K562 (cell line): ENCODE results near the gene TMEM108. TPM values are rescaled to one million over a fixed set of nuclear protein-coding genes. Genes with fewer than 3 reads are reported as not detected.

Experiments used
- ATAC-seq: fragments of 200-7000 bp; cut with Tn5 transposase; 3 replicates; pipeline ENCODE4 v1.9.1; 2020; ENCODE audit warnings: moderate library complexity
- BruUV-seq: library from RNA; stranded (reverse); fragments of 400-500 nt; replicated peaks from 2 replicates; lab custom pipeline; 2021; lab: Mats Ljungman, UMichigan
- CTCF ChIA-PET: fragments of 300-600 bp; formaldehyde crosslinking; extraction: SDS; loops from one replicate; lab custom pipeline; 2021; ENCODE audit warnings: low intra/inter-chr PET ratio; lab: Yijun Ruan, JAX
- POLR2A ChIA-PET: fragments of 300-600, 350-650 bp; sonication (Branson Sonifier 250); formaldehyde crosslinking; extraction: SDS; loops from one replicate; lab custom pipeline; 2021; ENCODE audit warnings: antibody characterized with exemption, inconsistent platforms; lab: Yijun Ruan, JAX
- DNase-seq, 4 experiments: peaks; one replicate each; pipeline versions ENCODE4 v3.0.0 to v3.0.0-alpha.2; 2011 to 2018; ENCODE audit warnings: low spot score in 3 of 4, mixed read lengths in 3 of 4; ENCODE audit errors: extremely low read depth in 1 of 4
- FAIRE-seq: peaks from 2 replicates; lab custom pipeline; 2011; peaks lifted over from hg19 to GRCh38; lab: Jason Lieb, UNC
- H2AFZ ChIP-seq: 2 replicates; pipeline ENCODE4 v1.6.0; 2011; ENCODE audit warnings: low read depth, low read length, control low read depth, inconsistent platforms
- H3K27ac ChIP-seq: fragments of 200-600 bp; 3 replicates; pipeline ENCODE4 v1.8.0; 2011; ENCODE audit warnings: low read depth, mild to moderate bottlenecking, control low read depth, inconsistent platforms, low read length, moderate library complexity, mixed read lengths; ENCODE audit errors: extremely low read depth
- H3K27me3 ChIP-seq, 2 experiments: fragments of 300-600 bp in 1 of 2; 2 replicates in 1 of 2; 3 replicates in 1 of 2; pipeline versions ENCODE4 v1.6.0 to v1.8.0; 2011; ENCODE audit warnings: inconsistent platforms in 2 of 2, low read length in 2 of 2, mild to moderate bottlenecking in 1 of 2, mixed read lengths in 1 of 2, moderate library complexity in 1 of 2; ENCODE audit not compliant: control insufficient read depth in 2 of 2, insufficient read depth in 2 of 2
- H3K36me3 ChIP-seq: fragments of 300-600 bp; 3 replicates; pipeline ENCODE4 v1.8.0; 2011; ENCODE audit warnings: mild to moderate bottlenecking, low read length, inconsistent platforms; ENCODE audit not compliant: control insufficient read depth, insufficient read depth
- H3K4me1 ChIP-seq, 2 experiments: fragments of 200-600 bp in 1 of 2; replicated peaks in 1 of 2; 2 replicates in 1 of 2; 3 replicates in 1 of 2; pipeline versions ENCODE4 v1.5.1 to v1.8.0; 2011; ENCODE audit warnings: inconsistent platforms in 2 of 2, low read length in 2 of 2, mild to moderate bottlenecking in 1 of 2, mixed read lengths in 1 of 2, moderate library complexity in 1 of 2; ENCODE audit not compliant: control insufficient read depth in 2 of 2, insufficient read depth in 2 of 2
- H3K4me2 ChIP-seq: 2 replicates; pipeline ENCODE4 v1.6.1; 2011; ENCODE audit warnings: low read length, control low read depth, inconsistent platforms, mixed read lengths; ENCODE audit not compliant: insufficient read depth
- H3K4me3 ChIP-seq: fragments of 200-600 bp; sonication (generic), shearing (Covaris generic); 2 replicates; pipeline ENCODE4 v1.5.1; 2016; ENCODE audit warnings: control low read depth, inconsistent platforms
- H3K79me2 ChIP-seq: fragments of 200-600 bp; 3 replicates; pipeline ENCODE4 v1.8.0; 2011; ENCODE audit warnings: low read length, inconsistent platforms; ENCODE audit not compliant: control insufficient read depth, insufficient read depth
- H3K9ac ChIP-seq, 2 experiments: 2 replicates each; pipeline versions ENCODE4 v1.6.0 to v1.6.1; 2011; ENCODE audit warnings: low read depth in 2 of 2, low read length in 2 of 2, control low read depth in 1 of 2, inconsistent platforms in 1 of 2, mild to moderate bottlenecking in 1 of 2, mixed read lengths in 1 of 2; ENCODE audit not compliant: insufficient read depth in 1 of 2
- H3K9me1 ChIP-seq: one replicate; pipeline ENCODE4 v1.6.0; 2011; ENCODE audit warnings: inconsistent platforms, mild to moderate bottlenecking, low read length, moderate library complexity; ENCODE audit not compliant: control insufficient read depth, insufficient read depth
- H3K9me3 ChIP-seq: replicated peaks from 2 replicates; pipeline ENCODE4 v1.5.1; 2011; ENCODE audit warnings: low read depth, low read length, inconsistent platforms; ENCODE audit not compliant: control insufficient read depth, insufficient read depth
- H4K20me1 ChIP-seq: replicated peaks from 2 replicates; pipeline ENCODE4 v1.6.1; 2011; ENCODE audit warnings: low read length, inconsistent platforms, mixed read lengths; ENCODE audit not compliant: control insufficient read depth, insufficient read depth
- CAMTA2 ChIP-seq: fragments of 250-450 bp; sonication (Bioruptor Pico); conservative IDR thresholded peaks from 2 replicates; pipeline ENCODE4 v1.5.1; 2022
- E2F5 ChIP-seq: sonication (generic); formaldehyde crosslinking; IDR thresholded peaks from 2 replicates; pipeline ENCODE4 v1.8.0; 2022; ENCODE audit warnings: mild to moderate bottlenecking, missing genetic modification reagents
- ETV5 ChIP-seq: sonication (generic); formaldehyde crosslinking; IDR thresholded peaks from 2 replicates; pipeline ENCODE4 v1.4.0; 2020; ENCODE audit warnings: low read depth, mild to moderate bottlenecking, missing genetic modification reagents
- FOXK1 ChIP-seq: sonication (generic); formaldehyde crosslinking; IDR thresholded peaks from 2 replicates; pipeline ENCODE4 v1.8.0; 2022; ENCODE audit warnings: missing genetic modification reagents, mild to moderate bottlenecking, borderline replicate concordance
- GATA2 ChIP-seq: sonication (generic); formaldehyde crosslinking; IDR thresholded peaks from 2 replicates; pipeline ENCODE4 v1.4.0; 2020; ENCODE audit warnings: mild to moderate bottlenecking, missing genetic modification reagents
- HDAC1 ChIP-seq, 2 experiments: fragments of 450-650 bp; IDR thresholded peaks; 2 replicates each; pipeline ENCODE4 v1.6.1; 2016 to 2017; ENCODE audit warnings: inconsistent platforms in 1 of 2, mild to moderate bottlenecking in 1 of 2, moderate library complexity in 1 of 2
- HSF4 ChIP-seq: fragments of 250-450 bp; sonication (Bioruptor Pico); IDR thresholded peaks from 2 replicates; pipeline ENCODE4 v2.1.2; 2022; ENCODE audit warnings: mild to moderate bottlenecking, moderate library complexity, borderline replicate concordance
- MXI1 ChIP-seq: IDR thresholded peaks from 2 replicates; pipeline ENCODE4 v1.6.1; 2011; ENCODE audit warnings: low read depth, mild to moderate bottlenecking, improper control_type of control experiment, low read length
- NCOA2 ChIP-seq, 2 experiments: fragments of 450-650 bp; IDR thresholded peaks; 2 replicates each; pipeline ENCODE4 v1.6.1; 2018; ENCODE audit warnings: mild to moderate bottlenecking in 2 of 2, moderate library complexity in 1 of 2; ENCODE audit not compliant: partially characterized antibody in 2 of 2
- RBM14 ChIP-seq: fragments of 200-400 bp; formaldehyde crosslinking; IDR thresholded peaks from 2 replicates; pipeline ENCODE4 v1.6.1; 2018; ENCODE audit warnings: low read depth, mild to moderate bottlenecking, low read length, moderate library complexity, borderline replicate concordance; ENCODE audit not compliant: insufficient read depth
- TGIF2 ChIP-seq: sonication (generic); formaldehyde crosslinking; IDR thresholded peaks from 2 replicates; pipeline ENCODE4 v1.8.1; 2022; ENCODE audit warnings: mild to moderate bottlenecking, missing genetic modification reagents, moderate library complexity
- UBTF ChIP-seq, 2 experiments: IDR thresholded peaks; 2 replicates each; pipeline ENCODE4 v1.6.1; 2012; ENCODE audit warnings: improper control_type of control experiment in 2 of 2, low read depth in 2 of 2, low read length in 2 of 2, borderline replicate concordance in 1 of 2
- ZNF583 ChIP-seq: fragments of 250-450 bp; sonication (Bioruptor Pico); IDR thresholded peaks from 2 replicates; pipeline ENCODE4 v1.4.0; 2020
- WGBS: fragments of 100-300 bp; shearing (Covaris generic); methylation state at CpG from one replicate; pipeline ENCODE4 v1.1.6; 2016; ENCODE audit warnings: low coverage, mixed read lengths; ENCODE audit not compliant: insufficient coverage; ENCODE audit errors: missing lambda C conversion rate; 5-methylcytosine and 5-hydroxymethylcytosine counted together
- in situ Hi-C: fragments of 300-500 bp; cut with MboI; formaldehyde crosslinking; loops from 4 replicates; pipeline ENCODE4 v1.15.0; 2018; ENCODE audit warnings: inconsistent platforms, mixed read lengths
- intact Hi-C: fragments of 100-400 bp; cut with micrococcal nuclease; formaldehyde crosslinking; loops from 2 replicates; pipeline ENCODE4 v1.14.2; 2022
- polyA plus RNA-seq, 8 experiments: library from polyadenylated mRNA; depleted of rRNA in 4 of 8; stranded (reverse) in 5 of 8; unstranded in 3 of 8; fragments of >200 nt; fragmentation: Nextera tagmentation in 2 of 8; fragmentation: Illumina TruSeq in 1 of 8; extraction: Ambion mirVana in 2 of 8; extraction: Trizol in 1 of 8; gene quantifications; 2 replicates each; pipeline versions ENCODE4 v1.2.1 to v1.2.3, GENCODE V29; 2011 to 2014; ENCODE audit warnings: inconsistent platforms in 1 of 8, missing spikeins in 1 of 8
- total RNA-seq, 7 experiments: library from RNA; depleted of rRNA in 6 of 7; stranded (reverse); fragments of >200 nt in 6 of 7; fragmentation: Illumina TruSeq in 2 of 7; extraction: Trizol in 2 of 7; gene quantifications; 2 replicates each; pipeline versions ENCODE4 v1.2.1 to v1.2.3, GENCODE V29; 2011 to 2021; ENCODE audit warnings: low replicate concordance in 1 of 7
- TF ChIP-seq, protein P1 (sequence below): fragments of 450-650 bp; IDR thresholded peaks from 2 replicates; pipeline ENCODE4 v1.6.1; 2016; ENCODE audit warnings: borderline replicate concordance

The TMEM108 gene
- total and polyA plus RNA-seq, 9 of the 15 experiments (the other 6 are each of a cell fraction or from before 2014, with no cell fraction given) = 0.65 to 11.1 (median 3.4) TPM

DNA sequence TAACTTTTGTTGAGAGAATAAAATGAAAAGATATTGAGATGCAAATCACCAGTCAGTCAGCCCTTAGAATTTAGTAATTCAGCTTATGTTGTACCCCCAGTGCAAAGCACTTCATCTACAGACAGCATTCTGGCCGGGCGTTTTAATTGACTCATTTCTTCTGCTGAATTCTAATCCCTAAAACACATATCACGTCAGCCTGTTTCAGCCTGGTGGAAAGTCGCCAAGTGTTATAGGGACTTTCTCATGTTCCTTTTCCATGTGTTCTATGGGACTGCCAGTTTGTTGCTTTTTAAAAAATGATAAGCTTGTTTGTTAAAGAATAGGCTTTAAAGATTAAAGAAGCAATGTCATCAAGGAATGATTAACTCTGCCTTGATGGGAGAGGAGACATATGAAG is 192.0 kb downstream of the TMEM108 start:
- 49% methylated on average over 4 of the region's 4 CpGs for WGBS
- in situ Hi-C loops = no loop called here
- no peaks in the 10 kb centered on the region for H3K9me1 ChIP-seq
- no peak for TF ChIP-seq HDAC1 (IDR thresholded peaks at IDR 0.05)
- no peak for TF ChIP-seq GATA2 (CRISPR knock-in tag)
- TF ChIP-seq UBTF (IDR thresholded peaks at IDR 0.05; ENCODE audit: borderline replicate concordance in 1 of 2, low read depth in 2 of 2, low read length in 2 of 2) = no peak
- TF ChIP-seq FOXK1 (CRISPR knock-in tag) = no peak
- no peak for TF ChIP-seq E2F5
- no peak for TF ChIP-seq HSF4 (CRISPR knock-in tag)
- no peak for TF ChIP-seq ETV5
- TF ChIP-seq MXI1 = no peak
- TF ChIP-seq RBM14 = no peak
- TF ChIP-seq ZNF583 (CRISPR knock-in tag) = no peak
- no peak for TF ChIP-seq TGIF2
- TF ChIP-seq CAMTA2 (CRISPR knock-in tag) = no peak
- no peak for TF ChIP-seq NCOA2 (IDR thresholded peaks at IDR 0.05; ENCODE audit: partially characterized antibody in 2 of 2)
- TF ChIP-seq, protein P1, sequence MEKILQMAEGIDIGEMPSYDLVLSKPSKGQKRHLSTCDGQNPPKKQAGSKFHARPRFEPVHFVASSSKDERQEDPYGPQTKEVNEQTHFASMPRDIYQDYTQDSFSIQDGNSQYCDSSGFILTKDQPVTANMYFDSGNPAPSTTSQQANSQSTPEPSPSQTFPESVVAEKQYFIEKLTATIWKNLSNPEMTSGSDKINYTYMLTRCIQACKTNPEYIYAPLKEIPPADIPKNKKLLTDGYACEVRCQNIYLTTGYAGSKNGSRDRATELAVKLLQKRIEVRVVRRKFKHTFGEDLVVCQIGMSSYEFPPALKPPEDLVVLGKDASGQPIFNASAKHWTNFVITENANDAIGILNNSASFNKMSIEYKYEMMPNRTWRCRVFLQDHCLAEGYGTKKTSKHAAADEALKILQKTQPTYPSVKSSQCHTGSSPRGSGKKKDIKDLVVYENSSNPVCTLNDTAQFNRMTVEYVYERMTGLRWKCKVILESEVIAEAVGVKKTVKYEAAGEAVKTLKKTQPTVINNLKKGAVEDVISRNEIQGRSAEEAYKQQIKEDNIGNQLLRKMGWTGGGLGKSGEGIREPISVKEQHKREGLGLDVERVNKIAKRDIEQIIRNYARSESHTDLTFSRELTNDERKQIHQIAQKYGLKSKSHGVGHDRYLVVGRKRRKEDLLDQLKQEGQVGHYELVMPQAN = no peak

More for the DNA sequence above, 192.0 kb downstream of the TMEM108 start:
- H3K9me3 ChIP-seq = no peaks in the 10 kb centered on the region
- H3K4me3 ChIP-seq = no peak overlapping the region
- ChIA-PET POLR2A (no interaction called here), CTCF (no interaction called here)
- H3K4me2 ChIP-seq = no peak overlapping the region
- no peaks in the 10 kb centered on the region for H4K20me1 ChIP-seq
- no peak for DNase-seq
- H2AFZ ChIP-seq = no peak overlapping the region
- H3K9ac ChIP-seq = no peak overlapping the region
- H3K27ac ChIP-seq = no peak overlapping the region
- no peaks in the 10 kb centered on the region for H3K79me2 ChIP-seq
- FAIRE-seq = no peak
- BruUV-seq = no TSS peak
- no peaks in the 10 kb centered on the region for H3K27me3 ChIP-seq
- no peaks in the 10 kb centered on the region for H3K4me1 ChIP-seq
- no peaks in the 10 kb centered on the region for H3K36me3 ChIP-seq
- intact Hi-C loops = no loop called here
- ATAC-seq = no peak
